IMR-90 (cell line): ENCODE measurements around the gene TAGLN3. TPM values are rescaled to one million over a fixed set of nuclear protein-coding genes. Genes with fewer than 3 reads are reported as not detected.
A peak's percentile ranks its signal among the peaks of the same experiment; 100 is the strongest.

ENCODE experiments used
- ATAC-seq: fragments of 200-7000 bp; cut with Tn5 transposase; 2 replicates; pipeline ENCODE4 v1.9.1; 2020; ENCODE audit warnings: low read depth, mild to moderate bottlenecking, moderate library complexity
- BruUV-seq: library from RNA; stranded (reverse); fragments of 400-500 nt; replicated peaks from 2 replicates; lab custom pipeline; 2021; lab: Mats Ljungman, UMichigan
- CTCF ChIA-PET: fragments of 300-600 bp; formaldehyde crosslinking; extraction: SDS; loops from one replicate; lab custom pipeline; 2021; ENCODE audit warnings: antibody characterized with exemption; lab: Yijun Ruan, JAX
- POLR2A ChIA-PET: fragments of 300-600 bp; sonication (Branson Sonifier 250); formaldehyde crosslinking; loops from one replicate; lab custom pipeline; 2022; ENCODE audit warnings: antibody characterized with exemption; ENCODE audit not compliant: unreplicated experiment; lab: Charles Lee
- DNase-seq: peaks from one replicate; pipeline ENCODE4 v3.0.0; 2013
- H2AFZ ChIP-seq: replicated peaks from 2 replicates; pipeline ENCODE3; 2013; ENCODE audit warnings: low read length, mild to moderate bottlenecking; ENCODE audit not compliant: poor library complexity
- H2AK5ac ChIP-seq: 2 replicates; pipeline ENCODE4 v1.6.1; 2013; ENCODE audit warnings: low read depth, low read length, inconsistent platforms
- H2AK9ac ChIP-seq: replicated peaks from 2 replicates; pipeline ENCODE3; 2013; ENCODE audit warnings: mild to moderate bottlenecking, low read depth, low read length, moderate library complexity; ENCODE audit not compliant: poor library complexity
- H2BK120ac ChIP-seq: 2 replicates; pipeline ENCODE4 v1.6.1; 2013; ENCODE audit warnings: low read depth, low read length, inconsistent platforms
- H2BK15ac ChIP-seq: 3 replicates; pipeline ENCODE4 v1.6.1; 2013; ENCODE audit warnings: low read depth, low read length, inconsistent platforms
- H2BK20ac ChIP-seq: 2 replicates; pipeline ENCODE4 v1.6.1; 2013; ENCODE audit warnings: low read depth, mild to moderate bottlenecking, inconsistent platforms, low read length, moderate library complexity
- H2BK5ac ChIP-seq: 2 replicates; pipeline ENCODE4 v1.6.1; 2013; ENCODE audit warnings: mild to moderate bottlenecking, low read depth, low read length, inconsistent platforms; ENCODE audit not compliant: poor library complexity, severe bottlenecking
- H3K14ac ChIP-seq: replicated peaks from 2 replicates; pipeline ENCODE4 v1.6.1; 2013; ENCODE audit warnings: low read depth, low read length, inconsistent platforms
- H3K18ac ChIP-seq: 2 replicates; pipeline ENCODE4 v1.6.1; 2013; ENCODE audit warnings: low read depth, low read length, control low read depth
- H3K23ac ChIP-seq: 2 replicates; pipeline ENCODE4 v1.6.1; 2013; ENCODE audit warnings: low read depth, low read length, inconsistent platforms
- H3K27ac ChIP-seq: 2 replicates; pipeline ENCODE4 v1.5.1; 2013; ENCODE audit warnings: mild to moderate bottlenecking, control low read depth, low read length; ENCODE audit not compliant: insufficient read depth
- H3K27me3 ChIP-seq: 2 replicates; pipeline ENCODE4 v1.6.1; 2013; ENCODE audit warnings: low read length; ENCODE audit not compliant: control insufficient read depth, insufficient read depth
- H3K36me3 ChIP-seq: 2 replicates; pipeline ENCODE4 v1.6.1; 2013; ENCODE audit warnings: low read length, mixed read lengths; ENCODE audit not compliant: control insufficient read depth, insufficient read depth
- H3K4ac ChIP-seq: 2 replicates; pipeline ENCODE4 v1.6.1; 2013; ENCODE audit warnings: low read depth, low read length, inconsistent platforms
- H3K4me1 ChIP-seq: 2 replicates; pipeline ENCODE4 v1.6.1; 2013; ENCODE audit warnings: low read length, mixed read lengths; ENCODE audit not compliant: control insufficient read depth, insufficient read depth
- H3K4me2 ChIP-seq: 2 replicates; pipeline ENCODE4 v1.6.1; 2013; ENCODE audit warnings: low read depth, mild to moderate bottlenecking, control low read depth, low read length, moderate library complexity
- H3K4me3 ChIP-seq: 2 replicates; pipeline ENCODE4 v1.5.1; 2013; ENCODE audit warnings: low read depth, mild to moderate bottlenecking, control low read depth, low read length, moderate library complexity; ENCODE audit not compliant: insufficient read depth
- H3K56ac ChIP-seq: 2 replicates; pipeline ENCODE4 v1.6.1; 2013; ENCODE audit warnings: low read length, inconsistent platforms; ENCODE audit not compliant: insufficient read depth; ENCODE audit errors: extremely low read depth
- H3K79me1 ChIP-seq, 2 experiments: 2 replicates each; pipeline ENCODE4 v1.6.1; 2013; ENCODE audit warnings: low read length in 2 of 2, inconsistent platforms in 1 of 2, low read depth in 1 of 2
- H3K9ac ChIP-seq: 2 replicates; pipeline ENCODE4 v1.6.1; 2013; ENCODE audit warnings: low read depth, low read length, control low read depth
- H3K9me1 ChIP-seq: 2 replicates; pipeline ENCODE4 v1.6.1; 2013; ENCODE audit warnings: low read length, inconsistent platforms; ENCODE audit not compliant: insufficient read depth
- H3K9me3 ChIP-seq: 2 replicates; pipeline ENCODE4 v1.6.1; 2013; ENCODE audit warnings: low read length; ENCODE audit not compliant: control insufficient read depth, insufficient read depth
- H4K20me1 ChIP-seq: 2 replicates; pipeline ENCODE4 v1.6.1; 2013; ENCODE audit warnings: low read length, inconsistent platforms; ENCODE audit not compliant: insufficient read depth
- H4K5ac ChIP-seq: 2 replicates; pipeline ENCODE4 v1.6.1; 2013; ENCODE audit warnings: mild to moderate bottlenecking, low read depth, low read length, control low read depth
- H4K8ac ChIP-seq, 2 experiments: 2 replicates each; pipeline ENCODE4 v1.6.1; 2013; ENCODE audit warnings: low read depth in 2 of 2, low read length in 2 of 2, control low read depth in 1 of 2, inconsistent platforms in 1 of 2
- H4K91ac ChIP-seq: 2 replicates; pipeline ENCODE4 v1.6.1; 2013; ENCODE audit warnings: low read depth, low read length, inconsistent platforms; ENCODE audit not compliant: insufficient read depth
- CHD1 ChIP-seq: IDR thresholded peaks from 2 replicates; pipeline ENCODE4 v1.6.1; 2012; ENCODE audit warnings: low read depth, low read length, improper control_type of control experiment
- MAFK ChIP-seq: IDR thresholded peaks from 2 replicates; pipeline ENCODE4 v1.6.1; 2012; ENCODE audit warnings: low read depth, low read length, improper control_type of control experiment
- MXI1 ChIP-seq: IDR thresholded peaks from 2 replicates; pipeline ENCODE4 v1.6.1; 2012; ENCODE audit warnings: low read depth, mild to moderate bottlenecking, low read length, moderate library complexity, borderline replicate concordance
- NFE2L2 ChIP-seq: fragments of 150-350 bp; IDR thresholded peaks from 2 replicates; pipeline ENCODE4 v1.6.1; 2016; ENCODE audit warnings: low read depth, mild to moderate bottlenecking, low read length
- WGBS, 2 experiments: methylation state at CpG; one replicate each; pipeline versions ENCODE4 v1.1.5 to v1.1.7; 2013; ENCODE audit warnings: missing lambda C conversion rate in 2 of 2; ENCODE audit not compliant: insufficient read length in 1 of 2; ENCODE audit errors: extremely low coverage in 2 of 2; 5-methylcytosine and 5-hydroxymethylcytosine counted together
- dilution Hi-C: fragments of 300-500 bp; cut with HindIII; formaldehyde crosslinking; loops from one replicate; pipeline ENCODE4 v1.14.3; 2018; ENCODE audit warnings: low sequenced_read_pairs; ENCODE audit not compliant: unreplicated experiment
- in situ Hi-C: fragments of 300-500 bp; cut with MboI; formaldehyde crosslinking; loops from 3 replicates; pipeline ENCODE4 v1.14.3; 2019; ENCODE audit warnings: low sequenced_read_pairs, inconsistent platforms, mixed read lengths
- intact Hi-C: fragments of 100-400 bp; cut with micrococcal nuclease; formaldehyde crosslinking; loops from 2 replicates; pipeline ENCODE4 v1.10.0; 2022
- polyA plus RNA-seq, 3 experiments: library from polyadenylated mRNA; depleted of rRNA; stranded (reverse); fragments of >200 nt; gene quantifications; 2 replicates each; pipeline ENCODE4 v1.2.3, GENCODE V29; 2012; ENCODE audit warnings: low replicate concordance in 1 of 3
- total RNA-seq: library from RNA; depleted of rRNA; stranded (reverse); fragments of >200 nt; gene quantifications from 2 replicates; pipeline ENCODE4 v1.2.3, GENCODE V29; 2012

The TAGLN3 gene
- total and polyA plus RNA-seq, 2 of the 4 experiments (the other 2 are of a cell fraction) = 3.2 to 7.7 TPM

- H3K56ac ChIP-seq = no peak overlapping the region
- H4K20me1 ChIP-seq = no peaks in the 10 kb centered on the region
- no peak for TF ChIP-seq MAFK
- no peak for TF ChIP-seq MXI1
- no peak for TF ChIP-seq CHD1
- TF ChIP-seq NFE2L2 = no peak
- ChIA-PET CTCF (interaction anchor here (0.5 to 1.5 kb wide), 15 partner anchors 8 to 326 kb away, joined by 3 to 12 read pairs (median 3); partner anchors contain the start of gene TMPRSS7), POLR2A (interaction anchor here (0.6 kb wide), 1 partner anchor 44 kb away, joined by 3 read pairs; no protein-coding TSS in a partner anchor)
- H2AK5ac ChIP-seq = no peak overlapping the region
- H3K18ac ChIP-seq = no peak overlapping the region
- no peak overlapping the region for H4K5ac ChIP-seq
- no peak overlapping the region for H3K23ac ChIP-seq
- H3K27ac ChIP-seq = no peak overlapping the region
- H4K8ac ChIP-seq = 0 out of 4 replicates have a peak overlapping the region, but pooled peaks of 1 of the 2 experiments have one; percentile 16
- H2BK120ac ChIP-seq = no peak overlapping the region
- H3K9me1 ChIP-seq = no peaks in the 10 kb centered on the region
- H3K4me1 ChIP-seq = peaks cover 1% of the 10 kb centered on the region; the same call in 1 of the 2 replicates
- H4K91ac ChIP-seq = no peak overlapping the region; the same call in 1 of the 2 replicates
- no TSS peak for BruUV-seq
- H2BK5ac ChIP-seq = no peak overlapping the region
- in situ Hi-C loops (no loop called here), intact Hi-C loops (loop anchor here (1.0 to 5.0 kb wide), 2 partner anchors 54 to 326 kb away; no protein-coding TSS in a partner anchor), dilution Hi-C loops (no loop called here)
- no peaks in the 10 kb centered on the region for H3K27me3 ChIP-seq
- no peaks in the 10 kb centered on the region for H3K9me3 ChIP-seq
- H3K4me3 ChIP-seq = no peak overlapping the region
- peak overlapping the region; percentile 67 for H2AK9ac ChIP-seq
- DNase-seq (no peak), ATAC-seq (no peak)
- WGBS, 2 experiments = no CpG with 5 or more reads among the region's 6 CpGs
- H3K79me1 ChIP-seq = no peaks in the 10 kb centered on the region
- no peak overlapping the region for H3K4ac ChIP-seq
- no peaks in the 10 kb centered on the region for H3K36me3 ChIP-seq
- no peak overlapping the region for H3K14ac ChIP-seq
- no peak overlapping the region for H3K4me2 ChIP-seq
- H2BK20ac ChIP-seq = peak overlapping the region; percentile 26; the same call in 1 of the 2 replicates
- H3K9ac ChIP-seq = no peak overlapping the region
- H2BK15ac ChIP-seq = 0 out of 3 replicates have a peak overlapping the region, but pooled peaks have one; percentile 20
- no peak overlapping the region for H2AFZ ChIP-seq
Observed at GRCh38 chr3:112042842-112043280, 44.1 kb downstream of the TAGLN3 start.
